ENCODE data around the gene RABGAP1L.

RABGAP1L gene

DNA sequence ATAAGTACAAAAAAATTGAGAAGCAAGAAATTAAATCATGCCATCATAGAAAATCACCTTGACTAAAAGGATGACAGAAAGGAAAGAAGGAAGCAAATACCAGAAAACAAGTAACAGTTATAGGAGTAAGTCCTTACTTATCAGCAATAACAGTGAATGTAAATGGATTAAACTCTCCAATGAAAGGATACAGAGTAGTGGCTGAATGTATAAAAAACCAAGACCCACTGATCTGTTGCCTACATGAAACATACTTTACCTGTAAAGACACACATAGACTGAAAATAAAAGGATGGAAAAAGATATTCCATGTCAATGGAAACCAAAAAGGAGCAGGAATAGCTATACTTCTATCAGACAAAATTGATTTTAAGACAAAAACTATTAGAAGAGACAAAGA, 52.2 kb downstream of the RABGAP1L start:
- no peaks in the 10 kb centered on the region for H3K4me1 ChIP-seq
- H3K36me3 ChIP-seq (ENCODE audit: control insufficient read depth, insufficient read depth, low read length): no peaks in the 10 kb centered on the region
- no peak overlapping the region for H2AFZ ChIP-seq
- TF ChIP-seq, protein P1, sequence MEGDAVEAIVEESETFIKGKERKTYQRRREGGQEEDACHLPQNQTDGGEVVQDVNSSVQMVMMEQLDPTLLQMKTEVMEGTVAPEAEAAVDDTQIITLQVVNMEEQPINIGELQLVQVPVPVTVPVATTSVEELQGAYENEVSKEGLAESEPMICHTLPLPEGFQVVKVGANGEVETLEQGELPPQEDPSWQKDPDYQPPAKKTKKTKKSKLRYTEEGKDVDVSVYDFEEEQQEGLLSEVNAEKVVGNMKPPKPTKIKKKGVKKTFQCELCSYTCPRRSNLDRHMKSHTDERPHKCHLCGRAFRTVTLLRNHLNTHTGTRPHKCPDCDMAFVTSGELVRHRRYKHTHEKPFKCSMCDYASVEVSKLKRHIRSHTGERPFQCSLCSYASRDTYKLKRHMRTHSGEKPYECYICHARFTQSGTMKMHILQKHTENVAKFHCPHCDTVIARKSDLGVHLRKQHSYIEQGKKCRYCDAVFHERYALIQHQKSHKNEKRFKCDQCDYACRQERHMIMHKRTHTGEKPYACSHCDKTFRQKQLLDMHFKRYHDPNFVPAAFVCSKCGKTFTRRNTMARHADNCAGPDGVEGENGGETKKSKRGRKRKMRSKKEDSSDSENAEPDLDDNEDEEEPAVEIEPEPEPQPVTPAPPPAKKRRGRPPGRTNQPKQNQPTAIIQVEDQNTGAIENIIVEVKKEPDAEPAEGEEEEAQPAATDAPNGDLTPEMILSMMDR (IDR thresholded peaks at IDR 0.05): no peak
- H3K9me3 ChIP-seq (ENCODE audit: control insufficient read depth, low read length): no peaks in the 10 kb centered on the region
- H3K4me2 ChIP-seq (ENCODE audit: low read length): no peak overlapping the region
- no peak overlapping the region for H3K4me3 ChIP-seq (ENCODE audit: low read depth, low read length)
- H3K27me3 ChIP-seq (ENCODE audit: control insufficient read depth, insufficient read depth, low read length): no peaks in the 10 kb centered on the region
- no peaks in the 10 kb centered on the region for H3K79me2 ChIP-seq
- H3K27ac ChIP-seq: no peak overlapping the region
- H3K9ac ChIP-seq: no peak overlapping the region

DNA sequence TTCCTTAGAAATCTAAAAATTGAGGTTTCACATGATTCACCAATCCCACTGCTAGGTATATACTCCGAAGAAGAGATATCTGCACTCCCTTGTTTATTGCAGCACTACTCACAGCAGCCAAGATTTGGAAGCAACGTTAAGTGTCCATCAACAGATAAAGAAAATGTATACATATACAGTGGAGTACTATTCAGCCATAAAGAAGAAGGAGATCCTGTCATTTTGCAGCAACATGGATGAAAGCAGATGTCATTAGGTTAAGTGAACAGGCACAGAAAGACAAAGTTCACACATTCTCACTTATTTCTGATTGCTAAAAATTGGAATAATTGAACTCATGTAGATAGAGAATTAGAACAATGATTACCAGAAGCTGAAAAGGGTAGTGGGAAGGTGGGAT, 56.4 kb downstream of the RABGAP1L start:
- Histone ChIP-seq H3K9me3 (ENCODE audit: control insufficient read depth, low read length) (no peaks in the 10 kb centered on the region), H2AFZ (no peak overlapping the region), H3K36me3 (ENCODE audit: control insufficient read depth, insufficient read depth, low read length) (no peaks in the 10 kb centered on the region), H3K79me2 (no peaks in the 10 kb centered on the region), H3K9ac (no peak overlapping the region), H3K4me1 (no peaks in the 10 kb centered on the region), H3K4me2 (ENCODE audit: low read length) (no peak overlapping the region), H3K27me3 (ENCODE audit: control insufficient read depth, insufficient read depth, low read length) (no peaks in the 10 kb centered on the region), H3K27ac (no peak overlapping the region), H3K4me3 (ENCODE audit: low read depth, low read length) (no peak overlapping the region)
- TF ChIP-seq, protein P1 (IDR thresholded peaks at IDR 0.05): no peak

DNA sequence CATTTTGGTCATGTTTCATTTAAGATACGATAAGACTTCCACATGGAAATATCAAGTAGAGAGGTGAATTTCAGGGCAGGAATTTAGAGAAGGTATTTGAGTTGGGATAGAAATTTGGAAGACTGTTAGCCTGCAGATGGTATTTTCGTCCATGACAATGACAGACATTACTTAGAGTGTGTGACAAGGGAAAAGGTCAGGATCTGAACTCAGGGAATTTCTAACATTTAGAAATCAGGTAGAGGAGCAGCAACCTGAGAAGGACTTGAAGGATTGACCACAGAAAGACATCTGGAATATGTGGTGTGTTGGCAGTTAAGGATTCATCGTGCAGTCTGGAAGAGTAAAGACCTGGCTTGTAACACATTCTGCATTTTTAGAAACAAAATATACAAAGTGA, 57.9 kb downstream of the RABGAP1L start:
- Histone ChIP-seq H3K36me3 (ENCODE audit: control insufficient read depth, insufficient read depth, low read length) (no peaks in the 10 kb centered on the region), H3K4me1 (no peaks in the 10 kb centered on the region), H3K4me3 (ENCODE audit: low read depth, low read length) (no peak overlapping the region), H3K9me3 (ENCODE audit: control insufficient read depth, low read length) (no peaks in the 10 kb centered on the region), H3K27ac (no peak overlapping the region), H3K9ac (no peak overlapping the region), H3K4me2 (ENCODE audit: low read length) (no peak overlapping the region), H3K79me2 (no peaks in the 10 kb centered on the region), H3K27me3 (ENCODE audit: control insufficient read depth, insufficient read depth, low read length) (no peaks in the 10 kb centered on the region), H2AFZ (no peak overlapping the region)
- TF ChIP-seq, protein P1 (IDR thresholded peaks at IDR 0.05): no peak

DNA sequence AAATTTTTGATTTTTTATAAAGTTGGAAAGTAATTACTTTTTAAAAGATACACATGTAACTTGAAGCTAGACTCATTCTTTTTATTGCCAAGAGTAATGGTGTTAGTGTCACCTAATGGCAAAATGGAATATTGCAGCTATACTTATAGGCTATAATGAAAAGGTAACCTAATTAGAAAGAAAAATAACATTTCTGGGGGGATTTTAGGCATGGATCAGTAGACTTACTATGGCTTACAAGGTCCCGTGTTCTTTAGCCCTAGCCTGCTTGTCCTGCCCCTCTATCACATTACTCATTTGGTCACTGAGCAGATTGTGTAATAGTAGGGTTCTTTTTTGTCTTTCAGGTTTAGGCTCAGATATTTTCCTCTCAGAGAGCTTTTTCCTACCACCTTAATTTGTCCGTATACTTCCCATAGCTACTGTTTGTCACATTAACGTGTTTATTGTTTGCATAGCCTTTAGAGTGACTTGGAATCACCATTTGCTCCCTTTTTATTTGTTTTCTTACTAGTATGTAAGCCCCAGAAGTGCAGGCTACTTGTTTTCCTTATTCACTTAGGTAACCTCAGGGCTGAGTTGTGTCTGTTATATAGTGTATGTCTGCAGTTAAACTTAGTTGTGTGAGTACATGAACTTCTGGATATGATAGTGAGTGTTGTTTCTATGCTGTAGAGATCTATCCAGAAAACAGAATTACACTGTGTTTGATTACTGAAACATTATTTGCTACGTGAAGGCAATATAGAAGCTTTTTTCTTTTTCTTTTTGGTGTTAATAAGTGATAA, 58.7 kb downstream of the RABGAP1L start:
- H3K27ac ChIP-seq: no peak overlapping the region
- no peaks in the 10 kb centered on the region for H3K36me3 ChIP-seq (ENCODE audit: control insufficient read depth, insufficient read depth, low read length)
- H3K27me3 ChIP-seq (ENCODE audit: control insufficient read depth, insufficient read depth, low read length): no peaks in the 10 kb centered on the region
- no peak overlapping the region for H3K9ac ChIP-seq
- H3K79me2 ChIP-seq: no peaks in the 10 kb centered on the region
- H3K4me1 ChIP-seq: no peaks in the 10 kb centered on the region
- H2AFZ ChIP-seq: no peak overlapping the region
- H3K4me2 ChIP-seq (ENCODE audit: low read length): no peak overlapping the region
- no peak overlapping the region for H3K4me3 ChIP-seq (ENCODE audit: low read depth, low read length)
- no peaks in the 10 kb centered on the region for H3K9me3 ChIP-seq (ENCODE audit: control insufficient read depth, low read length)
- TF ChIP-seq, protein P1 (IDR thresholded peaks at IDR 0.05): peak; percentile 62

DNA sequence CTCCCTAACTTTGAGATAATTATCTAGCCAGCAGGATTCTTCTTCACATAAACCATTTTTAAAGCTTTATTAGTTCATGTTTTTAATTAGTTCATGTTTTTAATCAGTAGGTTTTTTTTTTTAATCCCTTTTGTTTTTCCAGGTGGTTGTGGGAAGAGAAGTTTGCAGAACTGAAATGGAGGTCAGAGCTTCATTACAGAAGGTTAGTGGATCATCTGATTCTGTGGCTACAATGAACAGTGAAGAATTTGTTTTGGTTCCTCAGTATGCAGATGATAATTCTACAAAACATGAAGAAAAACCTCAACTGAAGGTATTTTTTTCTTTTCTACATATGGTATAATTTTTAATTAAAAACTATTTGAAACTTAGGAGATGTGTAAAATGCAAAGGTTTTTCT, 59.7 kb downstream of the RABGAP1L start:
- H3K9ac ChIP-seq: no peak overlapping the region
- no peaks in the 10 kb centered on the region for H3K27me3 ChIP-seq (ENCODE audit: control insufficient read depth, insufficient read depth, low read length)
- no peaks in the 10 kb centered on the region for H3K79me2 ChIP-seq
- no peaks in the 10 kb centered on the region for H3K4me1 ChIP-seq
- TF ChIP-seq, protein P1 (IDR thresholded peaks at IDR 0.05): no peak
- H3K9me3 ChIP-seq (ENCODE audit: control insufficient read depth, low read length): no peaks in the 10 kb centered on the region
- no peak overlapping the region for H2AFZ ChIP-seq
- H3K4me2 ChIP-seq (ENCODE audit: low read length): no peak overlapping the region
- no peaks in the 10 kb centered on the region for H3K36me3 ChIP-seq (ENCODE audit: control insufficient read depth, insufficient read depth, low read length)
- no peak overlapping the region for H3K4me3 ChIP-seq (ENCODE audit: low read depth, low read length)
- no peak overlapping the region for H3K27ac ChIP-seq
